HG03354 (cell line): ENCODE results near the gene MTARC2.
"Not testable (repeated sequence)": the region's sequence is repeated elsewhere in the genome, so short reads cannot be mapped to it uniquely, and the experiment has no call there.

Experiments
- ATAC-seq: cut with Tn5 transposase; IDR thresholded peaks from one replicate; pipeline ENCODE4 v1.9.1; 2021; ENCODE audit warnings: mild to moderate bottlenecking; ENCODE audit not compliant: unreplicated experiment, poor library complexity, severe bottlenecking

Gene MTARC2

DNA sequence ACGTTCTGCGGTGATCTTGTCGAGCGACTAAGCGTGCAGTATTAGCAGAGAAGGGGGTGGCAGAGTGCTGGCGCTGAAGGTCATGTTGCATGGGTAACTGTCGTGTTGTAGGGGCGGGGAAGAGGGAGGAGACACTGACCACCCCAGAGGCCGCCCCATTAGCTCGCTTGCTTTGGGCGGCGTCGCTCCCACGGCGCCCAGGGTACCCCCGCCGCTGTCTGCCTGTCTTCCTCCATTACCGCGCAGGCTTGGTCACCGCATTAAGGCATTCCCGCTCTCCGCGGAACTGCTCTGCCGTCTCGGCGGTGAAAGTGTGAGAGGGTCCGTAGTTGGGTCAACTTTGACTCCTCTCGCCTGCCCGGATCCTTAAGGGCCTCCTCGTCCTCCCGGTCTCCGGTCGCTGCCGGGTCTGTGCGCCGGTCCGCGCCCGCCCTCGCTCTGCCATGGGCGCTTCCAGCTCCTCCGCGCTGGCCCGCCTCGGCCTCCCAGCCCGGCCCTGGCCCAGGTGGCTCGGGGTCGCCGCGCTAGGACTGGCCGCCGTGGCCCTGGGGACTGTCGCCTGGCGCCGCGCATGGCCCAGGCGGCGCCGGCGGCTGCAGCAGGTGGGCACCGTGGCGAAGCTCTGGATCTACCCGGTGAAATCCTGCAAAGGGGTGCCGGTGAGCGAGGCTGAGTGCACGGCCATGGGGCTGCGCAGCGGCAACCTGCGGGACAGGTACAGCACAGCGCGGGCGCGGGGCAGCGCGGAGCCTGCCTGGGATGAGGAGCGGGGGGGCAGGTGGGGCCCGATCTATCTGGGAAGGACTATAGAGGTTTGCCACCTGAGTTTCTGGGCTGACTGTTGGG, at the start of gene MTARC2:
Gene MTARC2, plus strand, starts transcription at position 234 of the 846 bp plus-strand sequence. Its CDS starts 210 bp downstream, at position 444.
- ATAC-seq: peak; percentile 84

DNA sequence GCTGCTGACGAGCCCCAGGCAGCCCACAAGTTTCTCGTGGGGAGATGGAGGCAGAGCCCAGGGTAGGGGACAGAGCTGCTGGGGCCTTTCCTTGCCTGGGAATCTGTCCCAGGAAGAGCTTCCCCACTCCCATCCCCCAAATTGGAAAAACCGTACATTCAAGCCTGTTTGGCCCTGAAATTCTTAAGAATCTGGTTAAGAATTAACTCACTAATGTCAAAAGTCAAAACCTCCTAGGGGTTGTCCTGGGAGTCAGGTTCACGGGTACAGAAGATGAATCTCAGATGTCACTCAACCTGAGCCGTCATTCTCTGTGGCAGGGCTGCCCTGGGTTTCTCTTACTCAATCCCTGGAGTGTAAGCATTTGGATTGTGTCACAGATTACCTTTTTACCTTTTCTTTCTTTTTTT, 49.5 kb upstream of the MTARC2 start:
- no peak for ATAC-seq

DNA sequence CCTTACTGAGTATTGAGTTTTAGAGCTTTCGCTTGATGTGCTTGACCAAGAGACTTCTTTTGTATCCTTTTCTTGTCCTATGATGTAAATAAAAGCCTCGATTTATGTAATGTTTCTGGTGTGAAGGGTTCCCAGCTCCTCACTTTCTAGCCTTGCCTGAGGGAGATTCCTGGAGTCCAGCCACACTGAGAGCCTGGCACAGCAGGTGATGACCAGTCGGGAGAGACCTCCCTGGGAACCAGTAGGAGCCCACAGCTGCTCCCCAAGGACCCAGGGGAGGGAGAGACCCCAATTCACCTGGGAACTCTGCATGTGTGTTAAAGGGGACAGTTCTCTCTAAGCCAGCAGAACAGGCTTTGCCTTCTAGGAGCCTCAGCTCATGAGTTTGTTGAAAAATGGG, 49.1 kb upstream of the MTARC2 start:
- ATAC-seq: no peak

DNA sequence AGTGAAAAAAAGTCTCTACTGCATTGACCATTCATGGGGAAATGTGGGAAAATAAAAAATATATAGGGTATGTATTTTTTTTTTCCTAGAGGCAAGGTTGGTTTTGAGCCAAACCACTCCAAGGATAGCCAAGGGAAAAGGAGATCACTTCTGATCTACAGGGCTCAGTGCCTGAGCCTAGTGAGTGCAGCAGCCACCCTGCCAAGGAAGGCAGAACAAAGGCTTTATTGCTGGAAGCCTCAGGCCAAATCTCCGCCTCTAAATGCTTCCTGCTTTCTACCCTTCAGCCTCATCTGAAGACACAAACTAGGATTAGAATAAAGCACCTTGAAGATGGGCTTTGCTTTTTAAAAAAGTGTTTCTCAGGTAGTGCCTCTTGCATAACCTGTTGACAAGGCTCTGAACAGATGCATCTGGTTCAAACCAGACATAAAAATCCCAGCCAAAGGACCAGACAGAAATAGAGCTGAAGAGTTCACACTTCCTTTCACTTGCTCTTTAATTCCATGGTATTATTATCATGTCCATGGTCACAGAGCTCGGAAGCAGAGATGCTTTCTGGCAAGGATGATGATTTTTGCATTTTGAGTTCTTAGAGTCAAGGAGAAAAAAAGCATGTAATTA, 47.5 kb upstream of the MTARC2 start:
- ATAC-seq: no peak

DNA sequence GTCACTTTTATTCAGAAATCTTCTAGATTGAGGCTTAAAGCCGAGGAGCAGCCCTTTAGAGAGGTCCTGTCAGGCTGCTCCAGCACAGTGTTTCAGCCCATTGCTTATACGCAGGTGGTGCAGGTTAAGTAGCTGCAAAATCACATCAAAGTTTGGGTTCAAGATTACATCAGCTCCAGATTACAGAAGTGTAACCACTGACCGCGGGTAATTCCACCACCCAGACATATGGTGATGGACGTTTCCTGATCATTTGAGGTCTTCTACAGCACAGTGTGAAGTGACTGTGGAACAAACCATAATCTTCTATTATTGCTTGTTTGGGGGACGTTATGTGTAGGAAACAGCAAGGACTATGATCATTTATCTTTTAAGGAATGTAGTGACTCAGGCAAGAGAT, 46.1 kb upstream of the MTARC2 start:
- no peak for ATAC-seq

DNA sequence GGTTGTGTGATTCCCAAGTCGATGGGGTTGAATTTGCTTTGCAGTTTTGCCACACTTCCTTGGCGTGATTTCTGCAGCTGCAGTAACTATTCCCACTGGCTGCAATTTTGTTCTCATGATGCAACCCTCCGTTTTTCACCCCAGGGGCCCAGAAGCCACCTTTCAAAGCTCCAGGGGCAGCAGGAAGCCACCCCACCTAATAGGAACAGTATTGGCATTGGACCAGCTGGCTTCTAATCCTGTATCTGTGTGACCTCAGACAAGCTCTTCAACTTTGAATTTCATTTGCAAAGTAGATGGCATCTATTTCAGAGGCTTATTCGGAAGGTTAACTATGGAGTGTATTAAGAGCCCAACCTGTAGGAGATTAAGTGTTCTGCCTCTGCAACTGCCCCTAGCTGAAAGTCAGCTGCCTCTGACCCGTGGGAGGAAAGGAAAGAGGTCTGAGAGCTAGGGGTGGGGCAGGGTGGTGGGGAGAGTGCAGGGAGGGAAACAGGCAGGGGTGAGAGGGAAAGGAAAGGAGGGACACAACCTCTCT, 45.3 kb upstream of the MTARC2 start:
- no peak for ATAC-seq

DNA sequence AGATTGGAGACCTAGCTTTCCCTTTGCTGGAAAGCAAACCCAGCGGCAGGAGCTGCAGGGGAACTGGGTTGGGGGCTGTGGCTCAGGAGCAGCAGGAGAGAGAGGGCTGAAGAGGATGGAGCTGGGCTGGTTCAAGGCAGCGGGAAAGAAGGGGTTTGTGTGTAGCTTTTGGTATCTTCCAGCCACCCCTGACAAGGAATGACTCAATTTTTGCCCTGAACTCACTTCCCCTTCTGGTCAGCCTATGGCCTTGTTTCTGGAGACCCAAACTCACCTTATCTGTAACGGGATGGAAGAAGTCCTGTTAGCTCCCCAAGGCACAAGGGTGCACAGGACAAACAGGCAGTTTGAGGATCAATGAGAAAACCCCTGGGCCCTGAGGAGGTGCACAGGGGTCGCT, 44.8 kb upstream of the MTARC2 start:
- ATAC-seq: no peak

DNA sequence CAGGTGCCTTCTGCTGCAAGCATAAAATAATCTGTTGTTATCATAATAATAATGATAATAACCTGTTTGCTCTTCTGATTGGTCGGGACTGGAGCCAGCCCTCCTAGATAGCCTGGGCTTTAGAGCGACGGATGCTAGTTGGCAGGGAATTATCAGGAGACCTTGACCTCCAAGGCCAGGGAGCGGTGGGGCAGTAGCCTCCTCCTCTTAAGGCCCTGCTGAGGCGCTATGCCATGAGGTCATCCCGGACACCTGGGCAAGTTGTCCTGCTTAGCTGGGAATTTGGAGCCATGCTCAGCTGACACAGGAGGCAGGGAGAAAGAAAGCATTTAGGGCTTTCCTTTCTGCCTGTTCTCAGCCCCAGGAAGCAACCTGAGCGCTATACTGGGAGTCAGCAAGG, 42.3 kb upstream of the MTARC2 start:
- ATAC-seq: no peak

DNA sequence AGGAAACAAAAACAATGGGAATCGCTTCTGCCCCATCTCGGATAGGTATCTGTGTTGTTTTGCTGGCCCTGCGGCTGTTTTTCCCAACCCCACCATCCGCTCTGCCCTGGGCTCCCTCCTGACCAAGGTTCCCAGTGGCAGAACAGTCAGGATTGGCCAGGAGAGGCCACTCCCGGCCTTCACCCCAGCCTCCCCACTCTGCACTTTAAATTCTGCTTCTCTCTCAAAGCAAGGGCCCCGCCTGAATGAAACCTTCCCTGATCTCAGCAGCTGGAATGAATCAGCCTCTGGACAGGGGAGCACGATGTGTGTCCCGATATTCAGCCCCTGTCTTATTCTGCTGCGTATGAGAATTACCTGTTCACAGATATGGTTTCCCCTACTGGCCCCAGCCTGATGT, 41.6 kb upstream of the MTARC2 start:
- ATAC-seq: no peak

DNA sequence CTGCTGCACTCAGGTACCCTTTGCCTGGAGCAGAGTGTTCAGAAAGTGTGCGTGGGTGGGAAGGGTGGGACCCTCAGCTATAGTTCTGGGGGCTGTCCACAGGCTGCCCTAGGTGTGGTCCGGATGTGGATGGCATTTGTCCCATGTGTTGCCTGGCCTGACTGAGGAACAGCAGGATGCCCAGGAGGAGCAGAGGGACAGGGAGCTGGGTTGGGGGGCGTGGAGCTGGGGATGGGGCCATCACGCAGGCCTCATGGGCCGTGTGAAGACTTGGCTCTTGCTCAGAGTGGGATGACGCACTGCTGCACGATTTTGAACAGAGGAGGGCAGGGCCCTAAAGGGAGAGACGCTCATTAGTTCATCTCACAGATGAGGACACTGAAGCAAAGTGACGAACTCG, 41.0 kb upstream of the MTARC2 start:
- no peak for ATAC-seq

DNA sequence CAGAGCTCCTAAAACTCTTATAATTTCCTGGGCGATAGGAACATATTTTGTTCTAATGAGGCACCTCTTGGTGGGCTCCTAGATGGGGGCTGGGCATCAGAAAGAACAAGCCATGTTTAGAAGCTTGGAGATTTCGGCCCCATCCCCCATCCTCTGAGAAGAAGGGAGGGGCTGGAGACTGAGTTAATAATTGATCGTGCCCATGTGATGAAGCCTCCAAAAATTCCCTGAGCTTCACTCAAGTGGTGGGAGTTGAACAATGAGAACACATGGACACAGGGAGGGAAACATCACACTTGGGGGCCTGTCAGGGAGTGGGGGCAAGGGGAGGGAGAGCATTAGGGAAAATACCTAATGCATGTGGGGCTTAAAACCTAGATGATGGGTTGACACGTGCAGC, 39.9 kb upstream of the MTARC2 start:
- ATAC-seq: no peak

DNA sequence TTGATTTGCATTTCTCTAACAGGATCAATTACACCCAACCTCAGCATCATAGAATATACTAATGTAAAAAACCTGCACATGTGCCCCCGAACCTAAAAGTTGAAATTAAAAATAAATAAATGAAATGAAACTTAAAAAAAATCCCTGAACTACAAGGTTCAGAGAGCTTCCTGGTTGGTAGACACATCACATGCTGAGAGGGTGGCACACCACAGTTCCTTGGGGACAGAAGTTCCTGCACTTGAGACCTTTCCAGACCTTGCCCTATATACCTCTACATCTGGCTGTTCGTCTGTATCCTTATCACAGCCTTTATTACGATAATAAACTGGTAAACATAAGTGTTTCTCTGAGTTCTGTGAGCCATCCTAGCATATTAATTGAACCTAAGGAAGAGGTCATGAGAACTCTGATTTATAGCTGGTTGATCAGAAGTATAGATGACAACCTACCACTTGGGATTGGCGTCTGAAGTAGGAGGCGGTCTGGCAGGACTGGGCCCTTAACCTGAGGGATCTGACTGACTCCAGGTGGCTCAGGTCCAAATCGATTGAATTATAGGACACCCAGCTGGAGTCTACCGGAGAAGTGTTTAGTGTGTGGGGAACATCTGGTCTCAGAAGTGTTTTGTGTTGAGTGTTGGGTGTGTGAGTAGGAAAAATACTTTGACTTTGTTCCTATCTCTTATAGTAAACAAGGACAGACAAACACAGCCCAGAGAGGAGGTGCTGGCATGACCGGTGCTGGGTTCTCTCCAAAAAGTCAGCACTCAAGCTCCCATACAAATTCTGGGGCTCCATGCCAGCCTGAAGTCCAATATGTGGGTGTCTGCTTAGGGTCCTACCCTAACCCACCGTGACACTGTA, 39.0 kb upstream of the MTARC2 start:
- no peak for ATAC-seq

DNA sequence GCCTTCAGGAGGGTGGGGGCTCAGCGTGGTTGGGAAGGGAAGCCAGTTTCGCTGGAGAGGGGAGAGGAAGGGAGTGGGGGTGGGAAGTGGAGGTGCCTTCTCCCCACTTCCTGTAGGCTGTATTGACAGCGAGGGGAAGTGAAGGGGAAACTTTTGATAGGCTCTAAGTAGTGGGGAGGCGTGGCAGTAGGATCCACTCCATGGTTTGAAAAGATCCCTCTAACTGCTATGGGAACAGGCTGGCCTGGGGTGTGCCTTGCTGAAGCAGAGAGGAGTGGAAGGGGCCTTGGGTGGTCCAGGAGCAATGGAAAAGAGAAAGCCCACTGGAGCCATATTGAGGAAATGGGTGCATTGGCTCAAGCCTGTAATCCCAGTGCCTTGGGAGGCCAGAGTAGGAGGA, 37.8 kb upstream of the MTARC2 start:
- no peak for ATAC-seq

DNA sequence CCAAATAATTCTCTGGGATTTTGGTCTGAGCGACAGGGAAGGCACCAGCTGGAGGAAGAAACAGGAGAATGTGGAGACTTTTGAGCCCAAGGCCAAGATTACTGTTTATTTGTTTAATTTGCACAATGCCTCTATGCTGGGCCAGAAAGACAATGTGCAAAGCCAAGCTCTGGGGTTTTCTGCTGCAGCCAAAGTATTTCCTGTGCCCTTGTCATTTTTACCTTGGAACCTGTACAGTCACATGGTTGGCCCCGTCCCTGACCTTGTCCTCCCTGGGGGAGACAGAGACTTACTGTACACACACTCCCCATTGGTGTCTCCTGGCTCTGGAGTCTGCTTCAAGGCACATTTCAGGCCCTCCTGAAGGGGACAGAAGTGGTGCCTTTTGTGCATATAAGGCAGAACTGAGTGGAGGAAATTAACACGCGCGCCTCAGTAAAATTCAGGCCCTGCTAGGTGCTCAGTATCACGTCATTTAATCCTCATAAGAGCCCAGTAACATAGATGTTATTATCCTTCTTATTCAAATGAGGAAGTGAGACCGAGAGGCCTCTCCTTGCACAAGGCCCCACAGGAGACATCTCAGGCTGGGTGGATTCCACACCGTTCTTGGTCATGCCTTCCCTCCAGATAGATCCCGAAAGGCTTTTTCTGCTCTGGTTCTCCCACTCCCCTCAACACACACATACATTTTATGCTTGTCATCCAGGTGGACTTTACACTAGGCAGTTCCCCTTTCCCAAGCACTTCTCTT, 36.9 kb upstream of the MTARC2 start:
- no peak for ATAC-seq

DNA sequence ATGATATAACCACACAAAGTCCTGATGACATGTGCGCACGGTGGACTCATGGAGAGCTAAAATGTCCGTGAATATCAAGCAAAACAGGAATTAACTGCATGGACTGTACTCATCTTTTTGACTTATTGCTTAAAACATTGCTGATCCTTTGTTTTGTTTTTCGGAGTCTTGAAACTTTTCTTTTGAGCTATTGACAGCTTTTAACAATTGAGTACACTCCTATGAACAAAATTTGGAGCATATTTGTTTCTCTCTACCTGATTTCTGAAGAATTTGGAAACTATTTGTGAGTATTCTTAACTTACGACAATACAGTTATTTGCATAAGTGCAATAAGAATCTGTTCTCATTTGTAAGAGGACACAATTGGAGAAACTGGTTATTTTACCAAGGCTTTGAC, 32.1 kb upstream of the MTARC2 start:
- ATAC-seq: not testable (repeated sequence)

DNA sequence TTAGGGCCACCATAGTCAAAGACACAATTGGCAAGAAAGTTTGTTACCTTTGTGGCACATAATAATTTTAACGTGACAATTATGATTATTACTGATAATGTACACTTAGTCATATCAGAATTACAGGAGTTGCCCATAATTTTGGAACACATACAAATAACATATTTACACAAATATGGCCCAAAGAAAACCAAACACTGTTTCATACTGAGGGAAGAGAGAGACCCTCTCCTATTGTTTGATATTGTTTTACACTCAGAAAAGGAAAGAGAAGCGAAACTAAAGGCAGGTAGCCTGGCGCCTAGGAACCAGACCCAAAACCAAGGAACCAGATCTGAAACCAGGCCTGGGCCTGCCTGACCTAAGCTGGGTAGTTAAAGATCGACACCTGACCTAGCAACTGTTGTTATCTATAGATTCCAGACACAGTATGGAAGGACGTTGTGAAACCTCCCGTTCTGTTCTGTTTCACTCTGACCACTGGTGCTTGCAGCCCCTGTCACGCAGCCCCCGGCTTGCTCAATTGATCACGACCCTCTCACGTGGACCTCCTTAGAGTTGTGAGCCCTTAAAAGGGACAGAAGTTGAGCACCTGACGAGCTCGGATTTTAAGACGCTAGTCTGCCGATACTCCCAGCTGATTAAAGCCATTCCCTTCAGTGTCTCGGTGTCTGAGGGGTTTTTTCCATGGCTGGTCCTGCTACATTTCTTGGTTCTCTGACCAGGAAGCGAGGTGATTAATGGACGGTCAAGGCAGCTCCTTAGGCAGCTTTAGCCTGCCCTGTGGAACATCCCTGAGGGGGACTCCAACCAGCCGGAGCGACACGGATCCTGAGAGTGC, 30.1 kb upstream of the MTARC2 start:
- no peak for ATAC-seq

DNA sequence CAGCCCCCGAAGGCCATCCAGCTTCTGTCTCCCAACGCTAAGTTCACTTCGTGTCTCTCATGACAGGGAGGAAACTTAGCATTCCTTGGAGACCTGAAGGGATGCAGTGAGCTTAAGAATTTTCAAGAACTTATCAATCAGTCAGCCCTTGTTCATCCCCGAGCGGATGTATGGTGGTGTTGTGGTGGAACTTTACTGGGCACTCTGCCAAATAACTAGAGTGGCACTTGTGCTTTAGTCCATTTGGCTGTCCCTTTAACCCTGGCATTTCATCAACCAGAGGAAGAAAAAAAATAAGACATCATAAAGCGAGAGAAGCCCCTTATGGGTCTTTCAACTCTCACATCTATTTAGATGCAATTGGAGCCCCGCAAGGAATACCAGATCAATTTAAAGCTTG, 26.9 kb upstream of the MTARC2 start:
- ATAC-seq: not testable (repeated sequence)

DNA sequence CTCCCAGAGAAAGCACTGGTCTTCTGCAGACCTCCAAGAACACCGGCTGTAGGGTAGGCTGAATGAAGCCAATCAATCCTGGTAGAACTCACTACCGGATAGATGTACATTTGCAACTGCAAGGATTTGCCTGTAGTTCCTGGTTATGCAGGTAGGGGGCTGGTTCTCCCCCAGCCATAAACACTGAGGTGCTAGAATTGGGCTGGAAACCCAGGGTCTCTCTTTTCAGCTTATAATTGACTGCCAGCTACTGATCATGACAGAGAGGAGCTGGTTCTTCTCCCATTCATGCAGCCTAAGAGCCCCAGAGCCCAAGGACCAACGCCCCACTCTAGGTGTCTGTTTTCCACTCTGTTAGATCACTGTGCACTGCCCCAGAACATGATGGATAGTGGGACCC, 21.5 kb upstream of the MTARC2 start:
- ATAC-seq: peak; percentile 64

DNA sequence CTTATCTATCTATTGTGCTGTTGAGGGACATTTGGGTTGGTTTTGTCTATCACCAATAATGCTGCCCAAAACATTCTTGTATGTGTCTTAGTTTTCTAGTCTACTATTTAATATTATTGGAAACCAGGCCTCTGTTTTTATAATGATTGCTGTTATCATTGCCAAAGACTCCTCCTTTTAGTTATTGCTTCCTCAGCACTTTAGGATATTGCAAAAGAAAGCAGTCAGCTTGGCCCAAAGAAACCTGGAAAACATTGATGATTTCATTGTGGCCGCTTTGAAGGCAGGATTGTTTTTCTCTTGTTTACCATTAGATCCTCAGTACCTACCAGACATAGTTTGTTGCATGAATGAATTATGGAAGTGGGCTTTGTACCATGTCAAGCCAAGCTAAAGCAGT, 20.6 kb upstream of the MTARC2 start:
- ATAC-seq: no peak
